ENCODE results near the gene PRDX3.

DNA sequence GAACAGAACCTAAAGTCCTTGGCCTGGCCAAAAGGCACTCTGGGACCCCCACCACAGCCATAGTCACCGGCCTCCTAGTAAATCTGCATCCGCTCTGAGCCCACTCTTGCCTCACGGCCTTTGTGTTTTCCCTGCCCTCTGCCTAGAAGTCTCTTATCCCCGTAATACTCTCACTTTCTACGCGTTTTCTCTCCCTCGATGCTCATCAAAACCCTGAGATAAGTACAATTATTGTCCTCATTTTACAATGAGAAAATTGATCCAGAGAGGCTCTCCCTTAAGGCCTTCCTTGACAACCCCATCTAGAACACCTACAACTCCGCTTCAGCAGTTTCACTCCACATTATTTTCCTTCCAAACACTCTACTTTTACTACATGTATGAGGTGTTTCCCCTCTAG lies 11.6 kb downstream of the PRDX3 start:
- TF ChIP-seq, protein P1, sequence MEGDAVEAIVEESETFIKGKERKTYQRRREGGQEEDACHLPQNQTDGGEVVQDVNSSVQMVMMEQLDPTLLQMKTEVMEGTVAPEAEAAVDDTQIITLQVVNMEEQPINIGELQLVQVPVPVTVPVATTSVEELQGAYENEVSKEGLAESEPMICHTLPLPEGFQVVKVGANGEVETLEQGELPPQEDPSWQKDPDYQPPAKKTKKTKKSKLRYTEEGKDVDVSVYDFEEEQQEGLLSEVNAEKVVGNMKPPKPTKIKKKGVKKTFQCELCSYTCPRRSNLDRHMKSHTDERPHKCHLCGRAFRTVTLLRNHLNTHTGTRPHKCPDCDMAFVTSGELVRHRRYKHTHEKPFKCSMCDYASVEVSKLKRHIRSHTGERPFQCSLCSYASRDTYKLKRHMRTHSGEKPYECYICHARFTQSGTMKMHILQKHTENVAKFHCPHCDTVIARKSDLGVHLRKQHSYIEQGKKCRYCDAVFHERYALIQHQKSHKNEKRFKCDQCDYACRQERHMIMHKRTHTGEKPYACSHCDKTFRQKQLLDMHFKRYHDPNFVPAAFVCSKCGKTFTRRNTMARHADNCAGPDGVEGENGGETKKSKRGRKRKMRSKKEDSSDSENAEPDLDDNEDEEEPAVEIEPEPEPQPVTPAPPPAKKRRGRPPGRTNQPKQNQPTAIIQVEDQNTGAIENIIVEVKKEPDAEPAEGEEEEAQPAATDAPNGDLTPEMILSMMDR (IDR thresholded peaks at IDR 0.05), result no peak
- no peak for TF ChIP-seq POLR2AphosphoS5 (IDR thresholded peaks at IDR 0.05)

Data from breast epithelium (tissue), 3 donors.